Measurements from ENCODE around the gene PGK2. TPM values are rescaled to one million over a fixed set of nuclear protein-coding genes. Genes with fewer than 3 reads are reported as not detected.

PGK2 gene
- total and polyA plus RNA-seq, 2 of the 8 experiments (the other 6 are each of a cell fraction or from before 2014, with no cell fraction given), result not detected

- Histone ChIP-seq H3K23ac (ENCODE audit: insufficient read length) (no peak overlapping the region), H3K23me2 (ENCODE audit: low read depth, low read length) (no peaks in the 10 kb centered on the region), H3K14ac (ENCODE audit: insufficient read length) (no peak overlapping the region), H3K79me1 (ENCODE audit: low read depth, low read length) (no peaks in the 10 kb centered on the region), H3K4me2 (ENCODE audit: insufficient read depth in 1 of 2, low read depth in 2 of 2, low read length in 2 of 2) (no peak overlapping the region), H3K36me3 (ENCODE audit: control insufficient read depth in 2 of 4, insufficient read depth in 4 of 4, low read length in 3 of 4) (no peaks in the 10 kb centered on the region), H2BK12ac (ENCODE audit: low read depth, low read length) (no peak overlapping the region), H3K9me3 (ENCODE audit: insufficient read depth in 2 of 2, low read depth in 1 of 2, low read length in 1 of 2) (no peaks in the 10 kb centered on the region; a peak in 1 of 4 replicates), H3K9ac (replicated peaks in 1 of 4; ENCODE audit: extremely low read depth in 1 of 4, low read depth in 3 of 4, low read length in 3 of 4) (no peak overlapping the region), H3K4me1 (replicated peaks in 1 of 4; ENCODE audit: control insufficient read depth in 3 of 4, insufficient read depth in 4 of 4, low read length in 3 of 4) (no peaks in the 10 kb centered on the region), H3K18ac (ENCODE audit: extremely low read depth, low read length) (no peak overlapping the region), H2AFZ (ENCODE audit: low read length) (no peak overlapping the region), H3K27me3 (replicated peaks in 1 of 4; ENCODE audit: control insufficient read depth in 3 of 4, extremely low read depth in 1 of 4, insufficient read depth in 3 of 4, low read length in 3 of 4) (no peaks in the 10 kb centered on the region), H3K4ac (replicated peaks; ENCODE audit: insufficient read length, low read depth, low read length) (no peak overlapping the region), H2BK120ac (replicated peaks; ENCODE audit: low read depth, low read length) (no peak overlapping the region), H2BK20ac (ENCODE audit: low read length) (no peak overlapping the region), H3K4me3 (ENCODE audit: extremely low read depth in 1 of 4, insufficient read depth in 2 of 4, low read depth in 3 of 4, low read length in 4 of 4) (no peak overlapping the region), H3K56ac (replicated peaks; ENCODE audit: insufficient read length, low read depth, low read length) (no peak overlapping the region), H4K91ac (replicated peaks; ENCODE audit: insufficient read length, low read length) (no peak overlapping the region), H2AK5ac (ENCODE audit: low read depth, low read length) (no peak overlapping the region), H4K8ac (ENCODE audit: extremely low read depth, insufficient read depth, low read length) (no peak overlapping the region), H3K79me2 (ENCODE audit: control insufficient read depth in 1 of 2, insufficient read depth in 2 of 2, low read length in 2 of 2) (no peaks in the 10 kb centered on the region), H2BK15ac (ENCODE audit: low read length) (no peak overlapping the region), H4K5ac (ENCODE audit: insufficient read length, low read depth, low read length) (no peak overlapping the region), H4K20me1 (replicated peaks in 1 of 2; ENCODE audit: control insufficient read depth in 1 of 2, insufficient read depth in 2 of 2, low read length in 2 of 2) (no peaks in the 10 kb centered on the region), H3K27ac (ENCODE audit: low read depth, low read length) (no peak overlapping the region), H2BK5ac (ENCODE audit: low read depth, low read length) (no peak overlapping the region)
- DNase-seq (ENCODE audit: low read depth in 1 of 2, low spot score in 2 of 2) (no peak), FAIRE-seq (no peak)
- ChIA-PET POLR2A (ENCODE audit: partially characterized antibody) (no interaction called here), CTCF (ENCODE audit: partially characterized antibody) (no interaction called here)
- WGBS, 2 experiments (ENCODE audit: extremely low coverage in 1 of 2, insufficient coverage in 1 of 2, insufficient read length in 1 of 2, insufficient replicate concordance in 2 of 2, low coverage in 1 of 2, low lambda C conversion rate in 2 of 2, missing lambda C conversion rate in 1 of 2), result 94% methylated on average over 5 of the region's 5 CpGs; no CpG with 5 or more reads in 1 of the 2 experiments
- no peak for TF ChIP-seq CHD7 (IDR thresholded peaks at IDR 0.05; ENCODE audit: insufficient replicate concordance, low read length)
Measured at GRCh38 chr6:49772285-49772684, 14.8 kb downstream of the PGK2 start.

Data from H1 (cell line).